K562 (cell line): ENCODE data around the gene SLC4A5. TPM values are rescaled to one million over a fixed set of nuclear protein-coding genes. Genes with fewer than 3 reads are reported as not detected.
"Not testable (repeated sequence)": the region's sequence is repeated elsewhere in the genome, so short reads cannot be mapped to it uniquely, and the experiment has no call there.

ENCODE experiments used
- ATAC-seq: fragments of 200-7000 bp; cut with Tn5 transposase; 3 replicates; pipeline ENCODE4 v1.9.1; 2020; ENCODE audit warnings: moderate library complexity
- BruUV-seq: library from RNA; stranded (reverse); fragments of 400-500 nt; replicated peaks from 2 replicates; lab custom pipeline; 2021; lab: Mats Ljungman, UMichigan
- CTCF ChIA-PET: fragments of 300-600 bp; formaldehyde crosslinking; extraction: SDS; loops from one replicate; lab custom pipeline; 2021; ENCODE audit warnings: low intra/inter-chr PET ratio; lab: Yijun Ruan, JAX
- POLR2A ChIA-PET: fragments of 300-600, 350-650 bp; sonication (Branson Sonifier 250); formaldehyde crosslinking; extraction: SDS; loops from one replicate; lab custom pipeline; 2021; ENCODE audit warnings: antibody characterized with exemption, inconsistent platforms; lab: Yijun Ruan, JAX
- DNase-seq, 4 experiments: peaks; one replicate each; pipeline versions ENCODE4 v3.0.0 to v3.0.0-alpha.2; 2011 to 2018; ENCODE audit warnings: low spot score in 3 of 4, mixed read lengths in 3 of 4; ENCODE audit errors: extremely low read depth in 1 of 4
- FAIRE-seq: peaks from 2 replicates; lab custom pipeline; 2011; peaks lifted over from hg19 to GRCh38; lab: Jason Lieb, UNC
- H2AFZ ChIP-seq: 2 replicates; pipeline ENCODE4 v1.6.0; 2011; ENCODE audit warnings: low read depth, low read length, control low read depth, inconsistent platforms
- H3K27ac ChIP-seq: fragments of 200-600 bp; 3 replicates; pipeline ENCODE4 v1.8.0; 2011; ENCODE audit warnings: low read depth, mild to moderate bottlenecking, control low read depth, inconsistent platforms, low read length, moderate library complexity, mixed read lengths; ENCODE audit errors: extremely low read depth
- H3K27me3 ChIP-seq, 2 experiments: fragments of 300-600 bp in 1 of 2; 2 replicates in 1 of 2; 3 replicates in 1 of 2; pipeline versions ENCODE4 v1.6.0 to v1.8.0; 2011; ENCODE audit warnings: inconsistent platforms in 2 of 2, low read length in 2 of 2, mild to moderate bottlenecking in 1 of 2, mixed read lengths in 1 of 2, moderate library complexity in 1 of 2; ENCODE audit not compliant: control insufficient read depth in 2 of 2, insufficient read depth in 2 of 2
- H3K36me3 ChIP-seq: fragments of 300-600 bp; 3 replicates; pipeline ENCODE4 v1.8.0; 2011; ENCODE audit warnings: mild to moderate bottlenecking, low read length, inconsistent platforms; ENCODE audit not compliant: control insufficient read depth, insufficient read depth
- H3K4me1 ChIP-seq, 2 experiments: fragments of 200-600 bp in 1 of 2; replicated peaks in 1 of 2; 2 replicates in 1 of 2; 3 replicates in 1 of 2; pipeline versions ENCODE4 v1.5.1 to v1.8.0; 2011; ENCODE audit warnings: inconsistent platforms in 2 of 2, low read length in 2 of 2, mild to moderate bottlenecking in 1 of 2, mixed read lengths in 1 of 2, moderate library complexity in 1 of 2; ENCODE audit not compliant: control insufficient read depth in 2 of 2, insufficient read depth in 2 of 2
- H3K4me2 ChIP-seq: 2 replicates; pipeline ENCODE4 v1.6.1; 2011; ENCODE audit warnings: low read length, control low read depth, inconsistent platforms, mixed read lengths; ENCODE audit not compliant: insufficient read depth
- H3K4me3 ChIP-seq: fragments of 200-600 bp; sonication (generic), shearing (Covaris generic); 2 replicates; pipeline ENCODE4 v1.5.1; 2016; ENCODE audit warnings: control low read depth, inconsistent platforms
- H3K79me2 ChIP-seq: fragments of 200-600 bp; 3 replicates; pipeline ENCODE4 v1.8.0; 2011; ENCODE audit warnings: low read length, inconsistent platforms; ENCODE audit not compliant: control insufficient read depth, insufficient read depth
- H3K9ac ChIP-seq, 2 experiments: 2 replicates each; pipeline versions ENCODE4 v1.6.0 to v1.6.1; 2011; ENCODE audit warnings: low read depth in 2 of 2, low read length in 2 of 2, control low read depth in 1 of 2, inconsistent platforms in 1 of 2, mild to moderate bottlenecking in 1 of 2, mixed read lengths in 1 of 2; ENCODE audit not compliant: insufficient read depth in 1 of 2
- H3K9me1 ChIP-seq: one replicate; pipeline ENCODE4 v1.6.0; 2011; ENCODE audit warnings: inconsistent platforms, mild to moderate bottlenecking, low read length, moderate library complexity; ENCODE audit not compliant: control insufficient read depth, insufficient read depth
- H3K9me3 ChIP-seq: replicated peaks from 2 replicates; pipeline ENCODE4 v1.5.1; 2011; ENCODE audit warnings: low read depth, low read length, inconsistent platforms; ENCODE audit not compliant: control insufficient read depth, insufficient read depth
- H4K20me1 ChIP-seq: replicated peaks from 2 replicates; pipeline ENCODE4 v1.6.1; 2011; ENCODE audit warnings: low read length, inconsistent platforms, mixed read lengths; ENCODE audit not compliant: control insufficient read depth, insufficient read depth
- HDAC8 ChIP-seq: fragments of 450-650 bp; IDR thresholded peaks from 2 replicates; pipeline ENCODE4 v1.6.1; 2016; ENCODE audit warnings: mild to moderate bottlenecking, missing genetic modification characterization, moderate library complexity, missing compliant biosample characterization
- REST ChIP-seq, 2 experiments: fragments of 450-650 bp; formaldehyde crosslinking in 1 of 2; IDR thresholded peaks; 2 replicates each; pipeline versions ENCODE4 v1.4.0 to v1.6.1; 2014 to 2020; ENCODE audit warnings: mild to moderate bottlenecking in 2 of 2, borderline replicate concordance in 1 of 2, low read depth in 1 of 2
- ZNF184 ChIP-seq: sonication (generic); formaldehyde crosslinking; IDR thresholded peaks from 2 replicates; pipeline ENCODE4 v1.5.0; 2020; ENCODE audit warnings: missing genetic modification reagents
- WGBS: fragments of 100-300 bp; shearing (Covaris generic); methylation state at CpG from one replicate; pipeline ENCODE4 v1.1.6; 2016; ENCODE audit warnings: low coverage, mixed read lengths; ENCODE audit not compliant: insufficient coverage; ENCODE audit errors: missing lambda C conversion rate; 5-methylcytosine and 5-hydroxymethylcytosine counted together
- in situ Hi-C: fragments of 300-500 bp; cut with MboI; formaldehyde crosslinking; loops from 4 replicates; pipeline ENCODE4 v1.15.0; 2018; ENCODE audit warnings: inconsistent platforms, mixed read lengths
- intact Hi-C: fragments of 100-400 bp; cut with micrococcal nuclease; formaldehyde crosslinking; loops from 2 replicates; pipeline ENCODE4 v1.14.2; 2022
- polyA plus RNA-seq, 8 experiments: library from polyadenylated mRNA; depleted of rRNA in 4 of 8; stranded (reverse) in 5 of 8; unstranded in 3 of 8; fragments of >200 nt; fragmentation: Nextera tagmentation in 2 of 8; fragmentation: Illumina TruSeq in 1 of 8; extraction: Ambion mirVana in 2 of 8; extraction: Trizol in 1 of 8; gene quantifications; 2 replicates each; pipeline versions ENCODE4 v1.2.1 to v1.2.3, GENCODE V29; 2011 to 2014; ENCODE audit warnings: inconsistent platforms in 1 of 8, missing spikeins in 1 of 8
- total RNA-seq, 7 experiments: library from RNA; depleted of rRNA in 6 of 7; stranded (reverse); fragments of >200 nt in 6 of 7; fragmentation: Illumina TruSeq in 2 of 7; extraction: Trizol in 2 of 7; gene quantifications; 2 replicates each; pipeline versions ENCODE4 v1.2.1 to v1.2.3, GENCODE V29; 2011 to 2021; ENCODE audit warnings: low replicate concordance in 1 of 7

SLC4A5 gene
- total and polyA plus RNA-seq, 9 of the 15 experiments (the other 6 are each of a cell fraction or from before 2014, with no cell fraction given): 0.03 to 0.77 (median 0.14) TPM; not detected in 1

- TF ChIP-seq REST (IDR thresholded peaks at IDR 0.05; ENCODE audit: borderline replicate concordance) (peak; percentile 27; the same call in 1 of the 2 replicates), REST (CRISPR knock-in tag; IDR thresholded peaks at IDR 0.05; ENCODE audit: low read depth) (no peak), ZNF184 (CRISPR knock-in tag) (no peak), HDAC8 (tag) (no peak)
Observed at GRCh38 chr2:74232426-74232825, 110.8 kb downstream of the SLC4A5 start (continued).

- H3K9me1 ChIP-seq, H3K27ac ChIP-seq, H3K27me3 ChIP-seq, CTCF ChIA-PET, DNase-seq, H3K4me2 ChIP-seq, FAIRE-seq, in situ Hi-C loops, BruUV-seq, H3K79me2 ChIP-seq, H4K20me1 ChIP-seq, intact Hi-C loops, H3K9ac ChIP-seq, ATAC-seq, H2AFZ ChIP-seq, H3K9me3 ChIP-seq, H3K4me3 ChIP-seq, H3K36me3 ChIP-seq: not testable (repeated sequence)
- H3K4me1 ChIP-seq: peaks cover 10 to 11% of the 10 kb centered on the region in 2 experiments
- POLR2A ChIA-PET: interaction anchor here (2.6 kb wide), 1 partner anchor 12 kb away, joined by 17 read pairs; no protein-coding TSS in a partner anchor
- WGBS: 25% methylated on average over 5 of the region's 5 CpGs
Observed at GRCh38 chr2:74229865-74230264, 113.4 kb downstream of the SLC4A5 start.
